Stimulated activated CD8-positive, alpha-beta memory T cell treated with anti-CD3 and anti-CD28 coated beads, Interleukin-15, amount 100 ng/mL, for 48 hours (primary cell): Measurements from ENCODE around the gene B3GNT7.
"Not testable (repeated sequence)": the region's sequence is repeated elsewhere in the genome, so short reads cannot be mapped to it uniquely, and the experiment has no call there.

Experiments used
- DNase-seq, 2 donors: peaks; one replicate each; pipeline ENCODE4 v3.0.0-alpha.2; 2020; ENCODE audit warnings: low read depth in 2 of 2

The B3GNT7 gene

DNA sequence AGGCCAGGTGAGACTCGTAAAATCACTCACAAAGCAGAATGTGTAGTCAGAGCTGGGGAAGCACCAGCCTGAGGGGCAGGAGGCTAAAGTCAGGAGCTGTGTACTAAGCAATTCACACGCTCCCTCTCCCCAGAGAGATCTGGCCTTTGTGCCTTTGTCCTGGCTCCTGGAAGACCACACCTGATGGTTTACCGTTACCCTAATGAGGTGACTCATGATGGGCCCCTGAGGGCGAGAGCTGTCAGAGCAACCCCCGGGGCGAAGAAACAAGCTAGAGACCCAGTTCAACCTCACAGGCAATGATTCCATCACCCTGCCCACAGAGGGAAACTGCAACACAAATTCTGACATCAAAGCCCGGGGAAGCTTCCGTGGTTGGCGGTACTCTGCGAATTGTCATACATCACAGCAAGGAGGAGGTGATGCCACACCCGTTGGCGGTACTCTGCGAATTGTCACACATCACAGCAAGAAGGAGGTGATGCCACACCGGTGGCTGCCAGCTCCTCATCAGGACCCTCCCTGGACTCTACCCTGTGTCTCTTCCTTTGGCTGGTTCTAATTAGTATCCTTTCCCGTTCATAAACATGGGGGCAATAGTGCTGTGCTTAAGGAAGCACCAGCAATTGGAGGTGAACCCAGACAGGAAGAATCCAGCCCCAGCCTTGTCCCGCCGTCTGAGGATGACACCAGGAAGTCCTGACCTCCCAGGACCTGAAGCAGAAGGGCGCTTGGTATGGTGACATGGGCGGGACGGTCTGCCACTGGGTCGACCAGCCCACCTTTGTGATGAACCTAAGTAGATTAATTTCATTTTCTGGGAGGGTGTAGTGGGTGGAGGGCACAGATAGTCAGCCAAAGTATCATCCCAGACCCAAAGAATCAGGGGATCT lies 30.5 kb downstream of the B3GNT7 start:
- DNase-seq, result peak; percentile 27 to 56

DNA sequence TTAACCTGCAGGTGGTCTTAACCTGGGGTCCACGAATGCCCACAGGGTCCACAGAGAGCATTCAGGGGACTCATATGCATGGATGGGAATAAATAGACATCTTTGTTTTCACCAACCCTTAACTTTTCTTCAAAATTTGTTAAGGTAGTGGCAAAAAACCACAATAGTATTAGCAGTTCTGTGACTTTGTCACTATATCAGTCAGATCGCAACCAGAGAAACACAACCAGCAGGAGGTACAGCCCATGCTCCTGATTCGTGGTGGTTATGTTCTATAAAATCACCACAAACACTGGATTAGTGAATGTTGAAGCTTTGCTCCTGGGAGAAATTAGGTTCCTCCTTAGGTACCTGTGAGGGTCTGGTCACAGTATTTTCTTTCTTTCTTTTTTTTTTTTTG lies 31.6 kb downstream of the B3GNT7 start:
- DNase-seq, result no peak

DNA sequence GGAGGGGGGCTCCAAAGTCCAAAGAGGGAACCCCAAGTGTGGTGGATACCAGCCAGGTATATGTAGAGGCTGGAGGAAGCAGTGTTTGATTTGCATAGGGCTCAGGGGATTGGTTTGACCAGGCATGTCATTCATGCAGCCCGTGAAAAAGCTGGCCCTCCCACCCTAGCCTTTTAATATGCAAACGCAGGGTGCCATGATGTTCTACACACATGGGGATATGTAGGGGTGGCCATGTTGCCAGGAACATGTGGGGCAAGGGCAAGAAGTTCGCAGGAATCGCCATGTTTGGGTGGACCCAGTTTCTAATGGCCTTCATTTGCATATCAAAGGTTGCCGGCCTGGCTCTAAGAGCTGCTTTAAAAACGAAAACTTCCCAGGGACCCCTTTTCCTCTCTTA lies 33.6 kb downstream of the B3GNT7 start:
- no peak for DNase-seq

DNA sequence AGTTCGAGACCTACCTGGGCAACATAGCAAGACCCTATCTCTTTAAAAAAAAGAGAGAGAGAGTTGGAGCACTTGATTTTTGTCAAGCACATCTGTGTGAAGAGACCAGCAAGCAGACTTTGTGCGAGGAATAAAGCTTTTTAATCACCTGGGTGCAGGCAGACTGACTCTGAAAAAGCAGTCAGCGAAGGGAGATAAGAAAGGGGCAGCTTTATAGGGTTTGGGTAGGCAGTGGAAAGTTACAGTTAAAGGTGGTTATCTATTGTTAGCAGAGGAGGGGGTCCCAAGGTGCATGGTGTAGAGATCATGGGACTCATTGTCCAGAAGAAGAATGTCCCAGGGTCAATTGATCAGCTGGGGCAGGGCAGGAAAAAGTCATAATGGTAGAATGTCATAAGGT lies 34.4 kb downstream of the B3GNT7 start:
- DNase-seq, result no peak

DNA sequence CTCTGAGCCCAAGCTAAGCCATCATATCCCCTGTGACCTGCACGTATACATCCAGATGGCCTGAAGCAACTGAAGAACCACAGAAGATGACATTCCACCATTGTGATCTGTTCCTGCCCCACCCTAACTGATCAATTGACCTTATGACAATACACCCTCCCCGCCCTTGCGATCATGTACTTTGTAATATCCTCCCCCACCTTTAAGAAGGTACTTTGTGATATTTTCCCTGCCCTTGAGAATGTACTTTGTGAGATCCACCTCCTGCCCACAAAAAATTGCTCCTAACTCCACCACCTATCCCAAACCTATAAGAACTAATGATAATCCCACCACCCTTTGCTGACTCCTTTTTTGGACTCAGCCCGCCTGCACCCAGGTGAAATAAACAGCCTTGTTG lies 34.9 kb downstream of the B3GNT7 start:
- DNase-seq, result not testable (repeated sequence)

DNA sequence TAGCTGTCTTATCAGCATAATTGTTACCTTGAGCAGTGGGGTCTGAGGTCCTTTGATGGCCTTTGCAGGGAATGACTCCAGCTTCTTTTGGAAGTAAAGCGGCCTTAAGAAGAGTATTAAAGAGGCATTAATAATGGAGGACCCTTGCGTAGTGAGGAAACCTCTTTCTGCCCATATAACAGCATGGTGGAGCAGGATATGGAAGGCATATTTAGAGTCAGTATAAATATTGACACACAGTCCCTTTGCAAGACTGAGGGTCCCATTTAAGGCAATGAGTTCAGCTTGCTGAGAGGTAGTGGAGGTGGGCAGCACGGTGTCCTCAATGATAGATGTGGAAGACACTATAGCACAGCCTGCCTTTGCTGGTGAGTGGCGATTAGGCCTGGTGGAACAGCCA lies 36.1 kb downstream of the B3GNT7 start:
- no peak for DNase-seq

DNA sequence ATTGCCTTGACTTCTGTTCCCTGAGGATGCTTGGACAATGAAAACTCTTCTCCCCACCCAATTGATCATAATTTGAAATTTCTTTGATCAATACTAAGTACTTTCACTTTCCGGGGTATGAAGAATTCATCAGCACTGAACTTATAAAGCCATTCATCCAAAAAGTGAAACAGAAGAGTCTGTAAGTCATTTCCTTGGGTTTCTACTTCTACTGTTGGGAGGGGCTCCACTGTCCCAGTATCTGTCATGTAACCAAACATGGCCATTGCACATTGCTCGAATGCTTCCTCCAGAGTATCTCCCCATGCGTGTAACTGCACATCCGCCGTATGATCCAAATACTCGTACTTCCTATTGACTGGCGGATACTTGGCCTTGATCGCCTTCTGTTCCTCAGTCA lies 38.5 kb downstream of the B3GNT7 start:
- DNase-seq, result no peak

DNA sequence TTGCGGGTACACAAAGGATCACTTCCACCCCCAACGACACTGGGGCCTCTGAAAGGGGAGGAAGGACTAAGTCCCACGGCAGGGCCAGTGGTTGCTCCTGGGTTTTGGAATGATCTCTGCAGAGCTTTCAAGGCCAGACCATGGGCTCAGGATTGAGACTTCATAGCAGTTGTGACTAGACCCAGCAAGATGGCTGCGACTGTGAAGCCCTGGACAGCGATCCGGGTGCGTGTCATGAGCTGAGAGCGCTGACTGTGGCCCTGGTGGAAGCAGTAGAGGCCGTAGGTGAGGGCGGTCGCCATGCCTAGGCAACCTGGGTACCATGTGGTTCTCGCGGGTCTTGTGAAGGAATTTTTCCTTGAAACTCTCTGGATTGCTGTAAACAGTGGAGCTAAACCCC lies 41.4 kb downstream of the B3GNT7 start:
- no peak for DNase-seq

DNA sequence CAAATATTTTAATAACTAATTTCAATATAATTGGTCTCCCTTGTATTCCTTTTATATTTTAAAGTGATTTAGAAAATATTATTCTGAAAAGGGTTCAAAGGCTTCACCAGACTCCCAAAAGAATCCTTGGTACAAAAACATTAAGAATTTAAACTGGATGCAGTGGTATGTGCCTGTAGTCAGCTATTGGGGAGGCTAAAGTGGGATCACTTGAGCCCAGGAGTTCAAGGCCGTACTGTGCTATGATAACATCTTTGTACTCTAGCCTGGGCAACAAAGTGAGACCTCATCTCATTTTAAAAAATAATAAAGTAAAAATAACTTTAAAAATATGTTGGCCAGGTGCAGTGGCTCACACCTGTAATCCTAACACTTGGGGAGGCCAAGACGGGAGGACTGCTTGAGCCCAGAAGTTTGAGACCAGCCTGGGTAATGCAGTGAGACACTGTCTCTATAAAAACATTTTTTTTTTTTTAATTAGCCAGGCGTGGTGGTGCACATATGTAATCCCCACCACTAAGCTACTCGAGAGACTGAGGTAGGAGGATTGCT lies 54.1 kb downstream of the B3GNT7 start:
- DNase-seq, result no peak

DNA sequence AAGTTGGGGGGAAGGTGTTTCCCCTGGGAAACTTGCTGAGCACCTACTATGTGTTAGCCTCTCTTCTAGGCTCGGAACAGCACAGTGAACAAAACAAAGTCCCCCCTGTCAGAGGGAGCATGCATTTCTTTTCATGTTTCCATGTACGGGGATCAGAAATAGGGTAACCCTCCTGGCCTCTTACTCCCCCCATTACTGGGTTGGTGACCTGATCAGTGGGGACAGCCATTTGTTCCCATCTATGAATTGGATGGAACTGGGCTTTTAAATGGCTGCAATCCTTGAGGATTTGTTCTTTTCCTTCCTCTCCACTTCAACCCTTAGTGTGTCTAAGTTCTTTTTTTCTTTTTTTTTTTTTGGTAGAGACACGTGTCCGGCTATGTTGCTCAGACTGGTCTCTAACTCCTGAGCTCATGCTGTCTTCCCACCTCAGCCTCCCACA lies 55.1 kb downstream of the B3GNT7 start:
- no peak for DNase-seq
